Hepatocyte (in vitro differentiated cells): ENCODE measurements around the gene NPIPA5. TPM values are rescaled to one million over a fixed set of nuclear protein-coding genes. Genes with fewer than 3 reads are reported as not detected.
"Not testable (repeated sequence)": the region's sequence is repeated elsewhere in the genome, so short reads cannot be mapped to it uniquely, and the experiment has no call there.

Source experiments
- DNase-seq: peaks from one replicate; pipeline ENCODE4 v3.0.0-alpha.2; 2016; ENCODE audit warnings: low spot score
- H2AFZ ChIP-seq: fragments of 200-600 bp; sonication (generic); 2 replicates; pipeline ENCODE4 v1.6.0; 2016; ENCODE audit warnings: antibody characterized with exemption, mild to moderate bottlenecking
- H3K27ac ChIP-seq: fragments of 200-600 bp; sonication (generic); 2 replicates; pipeline ENCODE4 v1.5.1; 2016; ENCODE audit warnings: mild to moderate bottlenecking
- H3K27me3 ChIP-seq: fragments of 200-600 bp; sonication (generic); 2 replicates; pipeline ENCODE4 v1.6.1; 2016
- H3K36me3 ChIP-seq: fragments of 200-600 bp; sonication (generic); replicated peaks from 2 replicates; pipeline ENCODE4 v1.5.1; 2016; ENCODE audit warnings: low read depth; ENCODE audit not compliant: insufficient read depth
- H3K4me1 ChIP-seq: fragments of 200-600 bp; sonication (generic); 2 replicates; pipeline ENCODE4 v1.5.1; 2016; ENCODE audit warnings: mild to moderate bottlenecking, moderate library complexity; ENCODE audit not compliant: insufficient read depth
- H3K4me2 ChIP-seq: fragments of 200-600 bp; sonication (generic); 2 replicates; pipeline ENCODE4 v1.6.0; 2016
- H3K4me3 ChIP-seq: fragments of 200-600 bp; sonication (generic); 2 replicates; pipeline ENCODE4 v1.5.1; 2016; ENCODE audit warnings: mild to moderate bottlenecking
- H3K79me2 ChIP-seq: fragments of 200-600 bp; sonication (generic); 2 replicates; pipeline ENCODE4 v1.6.0; 2017; ENCODE audit warnings: mild to moderate bottlenecking
- H3K9me2 ChIP-seq: fragments of 200-600 bp; sonication (generic); replicated peaks from 2 replicates; pipeline ENCODE4 v1.6.0; 2017; ENCODE audit warnings: mild to moderate bottlenecking; ENCODE audit not compliant: insufficient read depth
- H3K9me3 ChIP-seq: fragments of 200-600 bp; sonication (generic); 2 replicates; pipeline ENCODE4 v1.5.1; 2016; ENCODE audit warnings: low read depth, mild to moderate bottlenecking
- H4K20me1 ChIP-seq: fragments of 200-600 bp; sonication (generic); 2 replicates; pipeline ENCODE4 v1.6.0; 2016; ENCODE audit warnings: mild to moderate bottlenecking; ENCODE audit not compliant: insufficient read depth, poor library complexity, severe bottlenecking
- CTCF ChIP-seq: fragments of 200-600 bp; sonication (generic); IDR thresholded peaks from 2 replicates; pipeline ENCODE4 v1.5.1; 2016; ENCODE audit warnings: antibody characterized with exemption, mild to moderate bottlenecking; ENCODE audit not compliant: poor library complexity
- EZH2 ChIP-seq: fragments of 200-600 bp; sonication (generic); IDR thresholded peaks from 2 replicates; pipeline ENCODE4 v1.6.1; 2016; ENCODE audit warnings: antibody characterized with exemption, mild to moderate bottlenecking, borderline replicate concordance
- EZH2phosphoT487 ChIP-seq: fragments of 200-600 bp; sonication (generic); IDR thresholded peaks from one replicate; pipeline ENCODE4 v1.6.1; 2018; ENCODE audit warnings: antibody characterized with exemption, mild to moderate bottlenecking, low read depth, moderate library complexity; ENCODE audit not compliant: unreplicated experiment, severe bottlenecking
- WGBS: methylation state at CpG from one replicate; pipeline ENCODE4 v1.1.6; 2016; ENCODE audit warnings: low lambda C conversion rate; ENCODE audit errors: missing lambda C conversion rate; 5-methylcytosine and 5-hydroxymethylcytosine counted together
- polyA plus RNA-seq: library from polyadenylated mRNA; unstranded; fragments of >200 nt; fragmentation: Nextera tagmentation; extraction: Ambion mirVana; gene quantifications from 2 replicates; pipeline ENCODE4 v1.2.1, GENCODE V29; 2016
- total RNA-seq: library from RNA; depleted of rRNA; stranded (reverse); fragments of >200 nt; gene quantifications from 2 replicates; pipeline ENCODE4 v1.2.3, GENCODE V29; 2014

NPIPA5 gene
- total and polyA plus RNA-seq, 2 experiments from 2014 or later: 0.77 TPM; not detected in 1

DNA sequence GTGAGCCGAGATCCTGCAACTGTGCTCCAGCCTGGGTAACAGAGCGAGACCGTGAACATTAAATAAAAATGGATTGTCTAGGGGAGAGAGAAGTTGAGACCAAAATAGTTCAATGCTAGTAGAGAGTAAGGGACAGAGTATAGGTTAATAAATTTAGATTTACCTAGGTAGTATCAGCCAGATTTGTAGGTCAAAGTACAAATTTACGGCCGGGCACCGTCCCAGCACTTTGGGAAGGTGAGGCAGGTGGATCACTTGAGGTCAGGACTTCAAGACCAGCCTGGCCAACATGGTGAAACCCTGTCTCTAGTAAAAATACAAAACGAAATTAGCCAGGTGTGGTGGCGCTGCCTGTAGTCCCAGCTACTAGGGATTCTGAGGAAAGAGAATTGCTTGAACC, 44.1 kb upstream of the NPIPA5 start:
- TF ChIP-seq EZH2 (no peak), CTCF (no peak), EZH2phosphoT487 (no peak)

GRCh38 chr16:15421696-15422095, 43.6 kb upstream of the NPIPA5 start:
- H3K4me3 ChIP-seq, DNase-seq, H3K27me3 ChIP-seq, H3K4me1 ChIP-seq, H3K79me2 ChIP-seq, H3K36me3 ChIP-seq, H3K27ac ChIP-seq, H3K9me2 ChIP-seq, H2AFZ ChIP-seq, H3K4me2 ChIP-seq, H4K20me1 ChIP-seq, H3K9me3 ChIP-seq: not testable (repeated sequence)
- 83% methylated on average over 5 of the region's 5 CpGs for WGBS

More for the DNA sequence above, 44.1 kb upstream of the NPIPA5 start:
- Histone ChIP-seq H3K79me2 (no peaks in the 10 kb centered on the region), H3K9me3 (no peaks in the 10 kb centered on the region), H3K27me3 (no peaks in the 10 kb centered on the region), H2AFZ (no peak overlapping the region), H3K9me2 (no peaks in the 10 kb centered on the region), H3K4me2 (no peak overlapping the region), H3K4me3 (no peak overlapping the region), H3K4me1 (no peaks in the 10 kb centered on the region), H3K27ac (no peak overlapping the region), H4K20me1 (no peaks in the 10 kb centered on the region), H3K36me3 (no peaks in the 10 kb centered on the region)
- DNase-seq: no peak
- WGBS: 81% methylated on average over 8 of the region's 8 CpGs

DNA sequence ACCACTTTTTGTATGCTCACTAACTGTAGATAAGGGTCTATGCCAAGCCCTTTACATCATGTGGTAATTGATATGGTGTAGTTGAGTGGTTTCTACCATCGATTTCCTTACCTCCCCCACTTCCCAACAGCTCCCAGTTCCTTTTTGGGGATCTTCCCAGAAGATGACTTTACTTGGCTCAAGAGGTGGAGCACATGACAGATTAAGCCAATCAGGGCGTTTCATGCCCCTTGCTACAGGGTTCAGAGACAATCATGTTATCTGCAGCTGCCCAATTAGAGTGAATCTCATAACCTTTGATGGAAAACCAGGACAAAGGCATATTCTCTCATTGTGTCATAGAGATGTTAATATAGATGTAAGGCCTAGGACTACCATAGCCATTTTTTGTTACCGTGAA, 40.1 kb upstream of the NPIPA5 start:
- H3K79me2 ChIP-seq: no peaks in the 10 kb centered on the region
- no peaks in the 10 kb centered on the region for H3K36me3 ChIP-seq
- H3K4me2 ChIP-seq: no peak overlapping the region
- no peak overlapping the region for H3K4me3 ChIP-seq
- DNase-seq: no peak
- no peak overlapping the region for H2AFZ ChIP-seq
- no peaks in the 10 kb centered on the region for H3K27me3 ChIP-seq
- H3K9me3 ChIP-seq: no peaks in the 10 kb centered on the region
- TF ChIP-seq EZH2 (no peak), CTCF (no peak), EZH2phosphoT487 (no peak)
- no peaks in the 10 kb centered on the region for H3K4me1 ChIP-seq
- no peaks in the 10 kb centered on the region for H3K9me2 ChIP-seq
- H3K27ac ChIP-seq: no peak overlapping the region
- H4K20me1 ChIP-seq: no peaks in the 10 kb centered on the region
- 91% methylated on average over 3 of the region's 3 CpGs for WGBS

DNA sequence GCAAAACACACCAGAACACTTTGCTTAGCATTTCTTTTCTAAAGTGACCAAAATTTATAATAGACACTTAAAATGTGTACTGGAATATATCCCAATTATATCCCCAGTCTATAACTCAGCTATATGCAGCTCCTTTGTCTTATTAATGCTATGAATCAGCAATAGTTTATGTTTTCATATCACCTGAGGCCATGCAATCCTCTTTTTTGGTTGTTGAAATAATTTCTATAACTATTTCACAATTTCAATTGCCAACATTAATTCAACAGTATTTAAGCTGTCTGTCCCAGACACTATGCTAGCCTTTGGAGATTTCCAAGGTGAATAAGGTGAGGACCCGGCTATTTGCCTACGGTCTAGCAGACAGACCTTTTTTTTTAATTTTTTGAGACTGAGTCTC, 39.1 kb upstream of the NPIPA5 start:
- Histone ChIP-seq H3K4me1 (no peaks in the 10 kb centered on the region), H3K9me2 (no peaks in the 10 kb centered on the region), H3K79me2 (no peaks in the 10 kb centered on the region), H4K20me1 (no peaks in the 10 kb centered on the region), H2AFZ (no peak overlapping the region), H3K36me3 (no peaks in the 10 kb centered on the region), H3K27me3 (no peaks in the 10 kb centered on the region), H3K4me3 (no peak overlapping the region), H3K9me3 (no peaks in the 10 kb centered on the region), H3K4me2 (no peak overlapping the region), H3K27ac (no peak overlapping the region)
- DNase-seq: no peak
- TF ChIP-seq EZH2phosphoT487 (no peak), EZH2 (no peak), CTCF (no peak)
- WGBS: 98% methylated on average over 2 of the region's 2 CpGs
